PC-3 (cell line): ENCODE data around the gene SMAP2. TPM values are rescaled to one million over a fixed set of nuclear protein-coding genes. Genes with fewer than 3 reads are reported as not detected.
"Not testable (repeated sequence)": the region's sequence is repeated elsewhere in the genome, so short reads cannot be mapped to it uniquely, and the experiment has no call there.

ENCODE experiments used
- ATAC-seq: fragments of 200-7000 bp; cut with Tn5 transposase; 2 replicates; pipeline ENCODE4 v1.9.1; 2020; ENCODE audit warnings: mild to moderate bottlenecking, moderate library complexity
- Bru-seq: library from RNA; stranded (reverse); fragments of 400-500 nt; gene quantifications from one replicate; lab custom pipeline; 2021; lab: Mats Ljungman, UMichigan
- BruChase-seq, 2 experiments: library from RNA; stranded (reverse); fragments of 400-500 nt; gene quantifications; one replicate each; lab custom pipeline; 2021; lab: Mats Ljungman, UMichigan
- BruUV-seq: library from RNA; stranded (reverse); fragments of 400-500 nt; replicated peaks from 2 replicates; lab custom pipeline; 2021; lab: Mats Ljungman, UMichigan
- CTCF ChIA-PET: fragments of 300-600 bp; sonication (Branson Sonifier 250); formaldehyde crosslinking; loops from one replicate; lab custom pipeline; 2022; ENCODE audit warnings: antibody characterized with exemption; lab: Charles Lee
- POLR2A ChIA-PET: fragments of 300-600 bp; sonication (Branson Sonifier 250); formaldehyde crosslinking; loops from one replicate; lab custom pipeline; 2022; ENCODE audit warnings: antibody characterized with exemption; ENCODE audit not compliant: unreplicated experiment; lab: Charles Lee
- DNase-seq: peaks from one replicate; pipeline ENCODE4 v3.0.0-alpha.2; 2015
- H2AFZ ChIP-seq: fragments of 300-600 bp; sonication (generic); 2 replicates; pipeline ENCODE4 v1.6.0; 2016; ENCODE audit warnings: antibody characterized with exemption, low read length
- H3F3A ChIP-seq: fragments of 300-600 bp; sonication (generic); one replicate; pipeline ENCODE4 v1.6.0; 2017; ENCODE audit warnings: antibody characterized with exemption, low read length, control low read depth, mild to moderate bottlenecking; ENCODE audit not compliant: unreplicated experiment
- H3K27ac ChIP-seq: fragments of 300-600 bp; sonication (generic); 2 replicates; pipeline ENCODE4 v1.5.1; 2016; ENCODE audit warnings: mild to moderate bottlenecking, low read length
- H3K27me3 ChIP-seq: fragments of 300-600 bp; sonication (generic); 2 replicates; pipeline ENCODE4 v1.6.1; 2016; ENCODE audit warnings: low read length, mixed read lengths
- H3K36me3 ChIP-seq: fragments of 300-600 bp; sonication (generic); 2 replicates; pipeline ENCODE4 v1.6.1; 2016; ENCODE audit warnings: low read depth, mixed run types, low read length, mixed read lengths
- H3K4me1 ChIP-seq: fragments of 300-600 bp; sonication (generic); 2 replicates; pipeline ENCODE4 v1.5.1; 2016; ENCODE audit warnings: low read length; ENCODE audit not compliant: insufficient read depth
- H3K4me2 ChIP-seq: fragments of 300-600 bp; sonication (generic); 2 replicates; pipeline ENCODE4 v1.6.0; 2016; ENCODE audit warnings: low read length
- H3K4me3 ChIP-seq: fragments of 300-600 bp; sonication (generic); 2 replicates; pipeline ENCODE4 v1.5.1; 2016; ENCODE audit warnings: mild to moderate bottlenecking, low read length, mixed read lengths
- H3K79me2 ChIP-seq: fragments of 300-600 bp; sonication (generic); 2 replicates; pipeline ENCODE4 v1.6.1; 2017; ENCODE audit warnings: low read length, mixed read lengths
- H3K9ac ChIP-seq: fragments of 300-600 bp; sonication (generic); 2 replicates; pipeline ENCODE4 v1.6.0; 2016; ENCODE audit warnings: mild to moderate bottlenecking, low read length
- H3K9me2 ChIP-seq: fragments of 300-600 bp; sonication (generic); replicated peaks from 2 replicates; pipeline ENCODE4 v1.6.1; 2016; ENCODE audit warnings: mixed run types, low read length, mixed read lengths
- H3K9me3 ChIP-seq: fragments of 300-600 bp; sonication (generic); 2 replicates; pipeline ENCODE4 v1.6.1; 2016; ENCODE audit warnings: low read length, mixed read lengths
- H4K20me1 ChIP-seq: fragments of 300-600 bp; sonication (generic); 2 replicates; pipeline ENCODE4 v1.6.1; 2016; ENCODE audit warnings: low read length, mixed read lengths
- CTCF ChIP-seq: fragments of 300-600 bp; sonication (generic); conservative IDR thresholded peaks from 2 replicates; pipeline ENCODE4 v1.5.1; 2017; ENCODE audit warnings: antibody characterized with exemption, low read depth, mild to moderate bottlenecking, low read length
- EZH2 ChIP-seq: fragments of 300-600 bp; sonication (generic); IDR thresholded peaks from one replicate; pipeline ENCODE4 v1.6.1; 2017; ENCODE audit warnings: antibody characterized with exemption, mild to moderate bottlenecking, low read length; ENCODE audit not compliant: unreplicated experiment
- EZH2phosphoT487 ChIP-seq: fragments of 300-600 bp; sonication (generic); IDR thresholded peaks from 2 replicates; pipeline ENCODE4 v1.6.1; 2018; ENCODE audit warnings: mild to moderate bottlenecking, antibody characterized with exemption, low read length, borderline replicate concordance
- intact Hi-C: fragments of 100-400 bp; cut with micrococcal nuclease; formaldehyde crosslinking; loops from 2 replicates; pipeline ENCODE4 v1.9.0; 2023
- long read RNA-seq: library from polyadenylated mRNA; unstranded; transcript quantifications from one replicate; pipeline ENCODE4 v2.0.0, GENCODE V29; 2021; ENCODE audit not compliant: unreplicated experiment
- total RNA-seq: library from RNA; depleted of rRNA; stranded (reverse); fragments of >200 nt; gene quantifications from 2 replicates; pipeline ENCODE4 v1.2.3, GENCODE V29; 2014; rRNA removed

SMAP2 gene
- total RNA-seq = 48.1 and 51.0 TPM in 2 replicates
- Bru-seq, nascent RNA = percentile 85 among the genes with signal in this experiment
- BruChase-seq, experiment 1, labeled RNA remaining after a 6-hour chase = percentile 89 among the genes with signal in this experiment
- BruChase-seq, experiment 2, labeled RNA remaining after a 2-hour chase = percentile 85 among the genes with signal in this experiment
- long read RNA-seq, transcript SMAP2-202 (10 exons, 2,939 nt) = major isoform, 86 of 127 reads
- long read RNA-seq, partial matches to known transcripts = 2 of 127 reads
- long read RNA-seq, other reads (novel, unspliced or antisense) = 38 of 127 reads

- ATAC-seq = peak; percentile 81
- TF ChIP-seq EZH2phosphoT487 (no peak), EZH2 (no peak), CTCF (no peak)
- ChIA-PET POLR2A (interaction anchor here (0.6 to 0.8 kb wide), 3 partner anchors 10 to 174 kb away, joined by 3 to 4 read pairs (median 4); partner anchors contain the start of gene ZNF684), CTCF (interaction anchor here (0.6 kb wide), 2 partner anchors 31 to 92 kb away, joined by 3 to 6 read pairs; no protein-coding TSS in a partner anchor)
- BruUV-seq = no TSS peak
- DNase-seq = peak; percentile 96
- Histone ChIP-seq H3F3A (no peaks in the 10 kb centered on the region), H3K9me2 (no peaks in the 10 kb centered on the region), H2AFZ (peak within 1 kb of the TSS; percentile 71), H3K27ac (peak within 1 kb of the TSS; percentile 92), H3K4me2 (peak within 1 kb of the TSS; percentile 93), H3K4me3 (peak within 1 kb of the TSS; percentile 81), H3K79me2 (peaks cover 48% of the 10 kb centered on the region), H3K36me3 (no peaks in the 10 kb centered on the region), H3K27me3 (no peaks in the 10 kb centered on the region), H3K4me1 (peaks cover 27% of the 10 kb centered on the region), H4K20me1 (no peaks in the 10 kb centered on the region), H3K9ac (peak within 1 kb of the TSS; percentile 93), H3K9me3 (no peaks in the 10 kb centered on the region)
- intact Hi-C loops = loop anchor here (1.0 to 5.0 kb wide), 2 partner anchors 10 to 34 kb away; no protein-coding TSS in a partner anchor
Observed at GRCh38 chr1:40373323-40374283, at the start of gene SMAP2. Gene SMAP2 (plus strand): TSS chr1:40373727. CDS start chr1:40374121, 394 bp downstream.

GRCh38 chr1:40331403-40331802 lies 42.1 kb upstream of the SMAP2 start:
- H3K9ac ChIP-seq, CTCF ChIA-PET: not testable (repeated sequence)

GRCh38 chr1:40332695-40333094 lies 40.8 kb upstream of the SMAP2 start:
- DNase-seq = no peak
- H3K27ac ChIP-seq = no peak overlapping the region
- no peak overlapping the region for H3K4me3 ChIP-seq
- H3F3A ChIP-seq = no peaks in the 10 kb centered on the region
- no peak overlapping the region for H3K9ac ChIP-seq
- no TSS peak for BruUV-seq
- H3K4me1 ChIP-seq = no peaks in the 10 kb centered on the region
- no peak overlapping the region for H3K4me2 ChIP-seq
- H2AFZ ChIP-seq = no peak overlapping the region
- CTCF ChIA-PET = no interaction called here
- H3K36me3 ChIP-seq = no peaks in the 10 kb centered on the region
- ATAC-seq = no peak
- H3K9me2 ChIP-seq = no peaks in the 10 kb centered on the region
- TF ChIP-seq EZH2phosphoT487 (no peak), CTCF (no peak), EZH2 (no peak)
- intact Hi-C loops = no loop called here
- POLR2A ChIA-PET = no interaction called here
- H3K79me2 ChIP-seq = no peaks in the 10 kb centered on the region
- no peaks in the 10 kb centered on the region for H4K20me1 ChIP-seq
- H3K27me3 ChIP-seq = no peaks in the 10 kb centered on the region
- H3K9me3 ChIP-seq = no peaks in the 10 kb centered on the region

More at GRCh38 chr1:40331403-40331802, 42.1 kb upstream of the SMAP2 start:
- H3K4me3 ChIP-seq, H3K79me2 ChIP-seq, H3F3A ChIP-seq, ATAC-seq, H2AFZ ChIP-seq, H4K20me1 ChIP-seq, H3K9me2 ChIP-seq, H3K27ac ChIP-seq, H3K9me3 ChIP-seq, intact Hi-C loops, BruUV-seq, DNase-seq, H3K27me3 ChIP-seq, H3K36me3 ChIP-seq, H3K4me2 ChIP-seq, H3K4me1 ChIP-seq: not testable (repeated sequence)
- POLR2A ChIA-PET = interaction anchor here (0.6 kb wide), 1 partner anchor 13 kb away, joined by 4 read pairs; no protein-coding TSS in a partner anchor
